HFFc6 (cell line): ENCODE data around the gene KRT16. TPM values are rescaled to one million over a fixed set of nuclear protein-coding genes. Genes with fewer than 3 reads are reported as not detected.

Source experiments
- DNase-seq: peaks from one replicate; pipeline ENCODE4 v3.0.0-alpha.2; 2018
- H3K27ac Mint-ChIP-seq: 2 replicates; pipeline ENCODE4 v1.8.0; 2020; ENCODE audit warnings: mild to moderate bottlenecking, mixed read lengths
- H3K27me3 Mint-ChIP-seq: 2 replicates; pipeline ENCODE4 v1.8.0; 2021; ENCODE audit warnings: mild to moderate bottlenecking, moderate library complexity, mixed read lengths; ENCODE audit not compliant: insufficient read depth
- H3K36me3 Mint-ChIP-seq: 2 replicates; pipeline ENCODE4 v1.8.0; 2021; ENCODE audit warnings: low read depth, mixed read lengths
- H3K4me1 Mint-ChIP-seq: 2 replicates; pipeline ENCODE4 v1.8.0; 2020; ENCODE audit warnings: low read depth, mixed read lengths
- H3K4me3 Mint-ChIP-seq: 2 replicates; pipeline ENCODE4 v1.8.0; 2020; ENCODE audit warnings: mild to moderate bottlenecking, moderate library complexity, mixed read lengths
- H3K9me3 Mint-ChIP-seq: 2 replicates; pipeline ENCODE4 v1.8.0; 2020; ENCODE audit warnings: mild to moderate bottlenecking, mixed read lengths
- total RNA-seq, 6 experiments: library from RNA; stranded (reverse); fragmentation: NEBNext Ultra II Directional; extraction: Animal tissue kit (Norgen Biotek cat#: 25700); gene quantifications; 2 replicates in 1 of 6; 3 replicates in 5 of 6; pipeline ENCODE4 v1.2.3, GENCODE V29; 2021
- TF ChIP-seq, protein P1 (sequence below): fragments of 200-600 bp; sonication (generic); IDR thresholded peaks from 2 replicates; pipeline ENCODE4 v1.5.0; 2021; ENCODE audit warnings: antibody characterized with exemption, mild to moderate bottlenecking

The KRT16 gene
- total RNA-seq, 6 experiments from 2014 or later: 0.11 to 0.47 (median 0.17) TPM; not detected in 2

DNA sequence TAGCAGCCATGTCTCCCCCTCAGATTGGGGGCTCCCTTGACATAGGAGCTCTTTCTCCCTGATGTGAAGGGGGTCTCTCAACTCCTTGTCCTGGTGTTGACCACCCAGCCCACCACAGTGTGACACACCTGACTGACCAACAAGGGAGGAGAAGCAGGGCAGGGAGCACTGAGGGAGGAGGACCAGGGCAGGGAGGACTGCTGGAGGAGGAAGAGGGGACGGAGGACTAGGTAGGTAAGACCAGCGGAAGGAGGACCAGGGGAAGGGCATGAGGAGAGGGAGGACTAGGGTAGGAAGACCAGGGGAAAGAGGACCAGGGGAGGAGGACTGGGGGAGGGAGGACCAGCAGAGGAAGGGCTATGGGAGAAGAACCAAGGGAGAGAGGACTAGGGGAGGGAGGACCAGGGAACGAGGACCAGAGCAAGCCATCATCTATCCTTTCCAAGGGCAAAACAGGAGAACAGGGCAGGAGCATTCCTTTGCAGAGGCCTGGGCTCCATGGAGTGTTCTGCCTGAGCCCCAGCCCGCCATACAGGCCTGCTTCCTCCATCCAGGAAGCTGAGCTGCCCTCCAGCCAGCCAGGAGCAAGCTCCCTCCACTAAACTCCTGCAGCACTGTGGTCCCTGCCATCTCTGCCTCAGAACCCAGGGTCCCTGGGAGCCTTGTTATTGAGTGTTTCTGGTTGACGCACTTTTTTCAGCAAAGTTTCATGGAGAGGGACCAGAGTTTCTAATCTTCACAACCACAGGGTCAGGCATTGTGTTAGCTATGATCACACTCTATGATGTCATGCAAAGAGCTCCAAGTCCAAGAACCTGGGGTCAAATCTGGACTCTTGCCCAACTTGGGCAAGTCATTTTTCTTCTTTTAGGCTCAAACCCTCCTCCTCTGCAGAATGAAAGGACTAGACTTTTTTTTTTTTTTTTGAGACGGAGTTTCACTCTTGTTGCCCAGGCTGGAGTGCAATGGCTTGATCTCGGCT, 27.2 kb upstream of the KRT16 start:
- Mint-ChIP-seq H3K27me3 (peaks cover 10% of the 10 kb centered on the region), H3K4me1 (peaks cover 9% of the 10 kb centered on the region), H3K9me3 (no peaks in the 10 kb centered on the region), H3K27ac (no peak overlapping the region), H3K4me3 (no peak overlapping the region), H3K36me3 (no peaks in the 10 kb centered on the region)
- TF ChIP-seq, protein P1, sequence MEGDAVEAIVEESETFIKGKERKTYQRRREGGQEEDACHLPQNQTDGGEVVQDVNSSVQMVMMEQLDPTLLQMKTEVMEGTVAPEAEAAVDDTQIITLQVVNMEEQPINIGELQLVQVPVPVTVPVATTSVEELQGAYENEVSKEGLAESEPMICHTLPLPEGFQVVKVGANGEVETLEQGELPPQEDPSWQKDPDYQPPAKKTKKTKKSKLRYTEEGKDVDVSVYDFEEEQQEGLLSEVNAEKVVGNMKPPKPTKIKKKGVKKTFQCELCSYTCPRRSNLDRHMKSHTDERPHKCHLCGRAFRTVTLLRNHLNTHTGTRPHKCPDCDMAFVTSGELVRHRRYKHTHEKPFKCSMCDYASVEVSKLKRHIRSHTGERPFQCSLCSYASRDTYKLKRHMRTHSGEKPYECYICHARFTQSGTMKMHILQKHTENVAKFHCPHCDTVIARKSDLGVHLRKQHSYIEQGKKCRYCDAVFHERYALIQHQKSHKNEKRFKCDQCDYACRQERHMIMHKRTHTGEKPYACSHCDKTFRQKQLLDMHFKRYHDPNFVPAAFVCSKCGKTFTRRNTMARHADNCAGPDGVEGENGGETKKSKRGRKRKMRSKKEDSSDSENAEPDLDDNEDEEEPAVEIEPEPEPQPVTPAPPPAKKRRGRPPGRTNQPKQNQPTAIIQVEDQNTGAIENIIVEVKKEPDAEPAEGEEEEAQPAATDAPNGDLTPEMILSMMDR: no peak
- DNase-seq: no peak

DNA sequence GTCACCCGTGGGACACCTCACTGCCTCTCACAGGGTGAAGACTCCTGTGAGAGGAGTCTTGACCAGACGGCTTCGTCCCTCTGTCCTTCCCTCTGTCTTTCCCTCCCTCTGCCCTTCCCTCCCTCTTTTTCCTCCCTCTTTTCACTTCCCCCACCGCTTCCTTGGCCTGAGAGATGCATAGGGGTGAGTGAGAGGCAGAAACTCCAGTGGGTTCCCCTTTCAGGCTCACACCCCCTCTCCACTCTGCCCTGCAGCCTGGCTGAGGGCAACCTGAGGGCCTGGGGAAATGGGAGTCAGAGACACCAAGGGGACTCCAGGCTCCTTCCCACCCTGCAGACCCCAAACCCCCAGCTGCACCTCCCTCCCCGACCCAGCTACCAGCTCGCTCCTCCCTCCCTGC, 26.4 kb upstream of the KRT16 start:
- TF ChIP-seq, protein P1: no peak
- H3K36me3 Mint-ChIP-seq: no peaks in the 10 kb centered on the region
- peaks cover 10% of the 10 kb centered on the region for H3K4me1 Mint-ChIP-seq
- H3K4me3 Mint-ChIP-seq: no peak overlapping the region
- no peak for DNase-seq
- H3K27me3 Mint-ChIP-seq: peaks cover 10% of the 10 kb centered on the region
- no peaks in the 10 kb centered on the region for H3K9me3 Mint-ChIP-seq
- no peak overlapping the region for H3K27ac Mint-ChIP-seq

DNA sequence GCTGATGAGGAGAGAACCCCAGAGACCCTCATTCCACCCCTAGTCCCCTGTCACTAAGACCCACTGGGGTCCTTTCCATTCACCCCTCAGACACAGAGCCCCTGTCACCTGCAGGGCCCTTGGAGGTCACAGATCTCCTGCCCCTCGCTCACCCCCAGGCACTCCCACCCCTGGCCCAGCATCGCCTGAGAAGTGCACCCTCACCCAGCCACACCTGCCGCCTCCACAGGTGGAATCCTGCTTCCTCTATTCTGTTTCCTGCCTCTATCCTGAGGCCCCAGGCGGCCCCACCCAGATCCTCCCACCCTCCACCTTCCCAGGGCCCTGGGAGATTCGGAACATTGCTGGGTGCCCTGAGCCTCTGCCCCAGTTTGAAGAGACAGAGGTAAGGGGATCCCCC, 25.6 kb upstream of the KRT16 start:
- no peak for DNase-seq
- Mint-ChIP-seq H3K27me3 (peaks cover 10% of the 10 kb centered on the region), H3K9me3 (no peaks in the 10 kb centered on the region), H3K27ac (no peak overlapping the region), H3K36me3 (no peaks in the 10 kb centered on the region), H3K4me3 (no peak overlapping the region), H3K4me1 (peaks cover 10% of the 10 kb centered on the region)
- TF ChIP-seq, protein P1: no peak

DNA sequence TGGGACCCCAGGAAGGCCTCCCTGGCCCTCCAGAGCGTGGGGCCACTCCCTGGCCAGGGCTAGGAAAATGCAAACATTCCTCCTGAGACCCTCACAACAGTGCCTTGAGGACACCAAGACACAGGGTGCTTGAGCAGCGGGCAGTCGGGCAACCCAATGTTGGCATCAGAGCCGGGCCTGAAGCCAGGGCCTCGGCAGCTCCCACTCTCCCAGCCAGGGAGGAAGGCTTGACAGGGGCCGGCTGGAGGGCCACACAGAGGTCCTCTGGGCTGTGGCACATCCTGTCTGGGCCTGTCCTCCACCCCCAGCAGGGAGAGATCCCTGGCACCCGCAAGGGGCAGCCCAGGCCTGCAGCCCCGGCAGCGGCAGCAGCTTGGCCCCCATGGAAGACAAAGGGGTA, 24.1 kb upstream of the KRT16 start:
- no peak for DNase-seq
- Mint-ChIP-seq H3K9me3 (no peaks in the 10 kb centered on the region), H3K4me1 (peaks cover 10% of the 10 kb centered on the region), H3K27ac (no peak overlapping the region), H3K4me3 (no peak overlapping the region), H3K36me3 (no peaks in the 10 kb centered on the region), H3K27me3 (peaks cover 8% of the 10 kb centered on the region)
- TF ChIP-seq, protein P1: no peak

DNA sequence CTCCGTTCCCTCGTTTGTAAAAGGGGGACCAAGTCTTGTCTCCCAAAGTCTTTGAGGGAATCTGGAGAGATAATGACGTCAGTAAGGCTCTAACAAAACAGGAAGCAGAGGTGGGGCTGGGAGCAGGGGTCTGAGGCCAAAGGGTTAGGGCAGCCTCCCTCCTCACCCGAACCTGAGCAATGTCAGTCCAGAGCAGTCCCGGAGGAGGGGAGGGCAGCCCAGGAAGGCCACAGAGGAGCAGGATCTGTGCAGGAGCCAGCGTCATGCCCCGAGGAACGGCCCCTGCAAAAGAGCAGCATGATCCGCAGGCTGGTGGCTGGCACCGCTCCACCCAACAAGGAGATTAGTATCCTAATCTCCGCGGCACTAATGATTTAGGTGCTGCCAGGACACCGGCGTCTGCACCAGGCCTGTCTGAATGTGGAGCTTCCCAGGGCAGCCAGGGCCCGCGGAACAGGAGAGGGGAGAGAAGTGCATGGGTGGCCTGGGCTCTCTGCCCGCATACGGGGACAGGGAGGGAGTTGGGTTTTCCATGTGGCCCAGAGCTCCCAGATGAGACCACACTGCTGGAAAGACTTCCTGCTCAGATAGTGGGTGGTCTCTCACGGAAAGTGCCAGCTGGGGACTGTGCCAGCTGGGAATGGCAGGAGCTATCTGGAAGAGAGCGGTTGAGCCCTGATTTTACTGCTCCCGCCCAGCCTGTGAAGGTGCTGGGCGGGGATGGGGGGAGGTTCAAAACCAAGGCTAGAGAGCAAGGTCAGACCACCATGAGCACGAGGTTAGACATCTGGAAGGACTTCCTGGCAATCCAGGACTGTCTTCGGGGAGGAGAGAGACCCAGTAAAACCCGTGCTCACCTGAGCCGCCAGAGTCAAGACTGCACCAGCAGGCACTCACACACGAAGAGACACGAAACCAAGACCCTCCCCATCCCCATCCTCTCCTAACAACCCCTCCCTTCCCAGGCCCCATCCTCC, 22.8 kb upstream of the KRT16 start:
- H3K27ac Mint-ChIP-seq: no peak overlapping the region
- TF ChIP-seq, protein P1: no peak
- peak overlapping the region; percentile 16 for H3K4me3 Mint-ChIP-seq
- no peaks in the 10 kb centered on the region for H3K36me3 Mint-ChIP-seq
- peaks cover 8% of the 10 kb centered on the region; the same call in 1 of the 2 replicates for H3K27me3 Mint-ChIP-seq
- DNase-seq: no peak
- H3K9me3 Mint-ChIP-seq: no peaks in the 10 kb centered on the region
- H3K4me1 Mint-ChIP-seq: peaks cover 10% of the 10 kb centered on the region
